Measurements from ENCODE around the gene DAPK1.

DAPK1 gene

DNA sequence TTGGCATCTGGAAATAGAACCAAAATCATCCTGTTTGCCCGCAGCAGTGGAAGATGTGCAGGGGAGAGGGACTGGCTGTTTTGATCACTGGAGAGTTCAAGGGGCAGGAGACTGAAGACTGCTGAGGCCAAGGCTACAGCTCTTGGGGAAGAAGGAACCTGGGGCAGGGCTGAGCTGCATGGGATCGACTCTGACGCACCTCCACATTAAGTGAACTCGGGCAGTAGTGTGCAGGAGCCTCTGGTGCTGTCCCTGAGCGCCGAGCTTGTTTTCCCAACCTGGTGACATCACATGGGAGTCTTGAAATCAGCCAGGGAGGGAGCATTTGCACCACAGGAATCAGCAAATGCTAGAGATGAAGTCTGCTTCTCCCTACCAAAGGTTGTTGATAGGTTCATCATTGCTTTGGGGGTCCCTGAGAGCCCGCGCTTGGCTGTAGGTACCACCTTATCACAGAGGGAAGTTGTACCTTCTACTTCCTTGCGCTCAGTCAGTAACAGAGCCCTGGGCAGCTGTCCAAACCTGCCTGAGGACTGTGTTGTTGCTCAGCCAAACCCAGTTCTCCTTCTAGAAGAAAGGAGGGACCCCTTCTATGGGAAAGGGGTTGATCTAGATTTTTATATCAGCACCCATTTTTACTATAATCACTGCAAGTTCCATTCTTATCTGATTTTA lies 175.9 kb downstream of the DAPK1 start:
- no peak for DNase-seq

GRCh38 chr9:87674565-87675299 lies 177.1 kb downstream of the DAPK1 start:
- DNase-seq = no peak

DNA sequence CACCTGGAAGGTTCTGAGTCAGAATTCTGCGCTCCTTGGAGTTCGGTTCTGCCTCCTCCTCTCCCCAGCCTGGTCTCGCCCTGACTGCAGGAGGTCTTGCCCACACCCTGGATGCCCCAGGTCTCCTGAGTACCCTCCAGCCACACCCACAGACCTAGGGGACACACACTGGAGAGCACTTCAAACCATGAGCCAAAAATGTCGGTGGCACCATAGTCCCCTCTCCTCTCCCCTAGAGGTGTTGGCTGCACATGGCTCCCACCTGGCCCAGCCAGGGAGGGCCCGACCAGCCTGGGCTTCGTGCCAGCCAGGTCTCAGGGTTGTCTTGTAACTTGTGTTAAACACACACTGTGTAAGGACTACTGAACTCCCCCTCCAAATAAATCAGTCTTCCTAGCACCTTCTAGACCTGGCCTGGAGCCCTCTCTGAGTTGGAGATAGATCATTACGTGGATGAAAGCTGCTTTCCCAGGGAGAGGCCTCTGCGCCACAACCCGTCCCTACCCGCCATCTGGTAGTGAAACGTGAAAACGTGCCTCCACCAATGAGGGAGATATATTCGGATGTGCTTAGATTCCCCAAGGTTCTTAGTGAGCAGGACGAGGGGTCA lies 178.3 kb downstream of the DAPK1 start:
- no peak for DNase-seq

- DNase-seq = no peak
Observed at GRCh38 chr9:87676976-87677775, 179.5 kb downstream of the DAPK1 start.

DNA sequence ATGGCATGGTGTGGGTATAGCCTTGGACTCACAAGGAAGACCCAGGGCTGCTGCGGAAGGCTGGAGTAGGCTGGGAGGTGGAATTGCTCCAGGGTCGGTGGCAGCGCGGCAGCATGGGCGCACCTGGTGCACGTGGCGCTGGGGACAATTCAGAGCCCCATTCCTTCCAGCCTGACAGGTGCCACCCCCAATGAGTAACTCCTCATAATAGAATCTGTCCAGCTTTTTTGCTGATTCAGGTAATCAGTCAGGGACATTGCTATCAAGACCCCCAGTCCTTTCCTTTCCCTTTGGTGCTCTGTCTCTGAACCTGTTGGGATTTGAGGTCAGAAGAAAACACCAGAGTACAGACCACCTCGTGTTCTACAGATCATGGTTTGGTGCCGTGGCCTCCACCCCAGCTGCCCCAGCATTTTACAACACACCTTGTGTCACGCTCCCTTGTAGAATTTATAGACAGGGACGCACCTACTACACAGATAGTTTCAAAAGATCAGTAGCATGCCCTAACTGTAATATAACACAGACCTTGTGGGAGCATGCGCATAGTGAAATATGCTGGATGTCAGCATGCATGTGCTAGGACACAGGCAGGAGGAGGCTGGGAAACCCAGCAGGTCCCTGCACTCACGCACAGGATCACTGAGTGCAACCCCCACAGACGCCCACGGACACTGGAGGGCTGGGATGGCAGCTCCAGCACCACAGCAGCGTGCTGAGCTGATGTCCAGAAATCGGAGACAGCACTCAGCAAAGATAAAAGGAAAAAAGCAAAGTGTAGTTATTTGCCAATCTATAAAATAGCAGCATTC lies 180.3 kb downstream of the DAPK1 start:
- no peak for DNase-seq

DNA sequence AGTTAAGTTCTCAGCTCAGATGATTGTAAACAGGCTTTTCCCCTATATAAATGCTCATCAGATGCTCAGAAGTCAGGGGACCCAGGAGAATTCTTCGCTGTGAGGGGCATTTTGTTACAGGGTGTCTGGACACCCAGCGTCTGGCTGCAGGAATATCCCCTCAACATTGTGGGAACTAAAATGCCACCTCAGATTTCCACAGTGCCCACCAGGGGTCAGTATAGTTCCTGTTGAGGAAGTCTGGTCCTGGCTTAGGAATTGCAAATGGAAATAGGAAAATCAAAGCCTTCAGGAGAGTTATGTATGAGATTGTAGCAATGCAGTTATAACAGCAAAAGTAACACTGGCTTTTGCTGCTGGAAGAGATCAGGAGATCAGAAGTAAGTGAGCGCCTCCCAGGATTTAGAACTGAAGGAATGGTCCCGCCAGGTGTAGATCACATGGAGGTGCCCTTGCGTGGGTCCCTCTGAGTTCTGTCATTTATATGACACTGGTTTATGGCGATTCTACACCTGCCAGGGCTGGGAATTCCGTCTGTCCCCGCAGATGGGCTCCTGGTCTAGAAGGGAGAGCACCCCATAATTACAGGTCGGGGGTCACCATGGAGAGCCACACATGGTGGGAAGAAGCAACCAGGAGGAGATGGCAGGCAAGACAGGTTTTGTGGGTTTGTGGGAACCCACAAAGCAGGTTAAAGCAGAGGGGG lies 181.1 kb downstream of the DAPK1 start:
- DNase-seq = peak; percentile 11

- DNase-seq = no peak
Observed at GRCh38 chr9:87681271-87682061, 183.8 kb downstream of the DAPK1 start.

GRCh38 chr9:87682085-87682484 lies 184.4 kb downstream of the DAPK1 start:
- DNase-seq = no peak

DNA sequence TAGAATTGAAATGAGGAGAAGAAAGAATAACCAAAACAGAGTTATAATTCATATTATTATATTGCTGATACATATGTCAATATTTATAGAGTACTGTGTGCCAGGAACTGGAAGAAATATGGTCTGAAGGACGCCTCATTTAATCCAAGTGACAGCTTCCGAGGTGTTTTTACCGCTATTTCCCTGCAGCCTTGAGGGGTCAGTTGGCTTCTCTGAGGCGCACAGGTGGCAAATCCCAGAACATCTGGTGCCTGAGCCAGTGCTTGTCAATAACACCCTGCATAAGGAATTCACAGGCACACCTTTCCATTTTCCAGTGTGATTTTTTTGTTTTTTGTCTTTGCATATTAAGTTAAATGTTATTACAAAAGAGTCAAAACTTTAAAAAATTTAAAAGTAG lies 185.0 kb downstream of the DAPK1 start:
- DNase-seq = no peak

GRCh38 chr9:87683751-87684626 lies 186.3 kb downstream of the DAPK1 start:
- no peak for DNase-seq

GRCh38 chr9:87684627-87685219 lies 187.1 kb downstream of the DAPK1 start:
- DNase-seq = no peak

DNA sequence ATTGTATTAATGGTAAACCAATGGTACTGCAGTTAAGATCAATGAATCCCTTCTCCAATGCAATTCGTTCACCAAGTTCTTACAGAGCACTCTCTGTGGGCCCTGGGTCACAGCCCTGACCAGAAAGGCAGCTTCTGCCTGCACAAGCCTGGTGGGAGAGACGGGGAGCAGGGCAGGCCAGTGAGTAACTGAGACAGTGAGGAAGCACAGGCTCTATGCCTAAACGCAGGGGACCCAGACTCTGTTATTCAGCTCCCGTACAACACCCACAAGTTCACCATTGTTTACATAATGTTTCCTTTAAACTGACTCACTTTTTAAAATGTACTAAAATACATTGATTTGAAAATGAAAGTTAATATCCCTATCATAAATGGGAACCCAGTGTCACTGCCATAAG lies 187.8 kb downstream of the DAPK1 start:
- DNase-seq = no peak

- no peak for DNase-seq
Observed at GRCh38 chr9:87685871-87686519, 188.3 kb downstream of the DAPK1 start.

DNA sequence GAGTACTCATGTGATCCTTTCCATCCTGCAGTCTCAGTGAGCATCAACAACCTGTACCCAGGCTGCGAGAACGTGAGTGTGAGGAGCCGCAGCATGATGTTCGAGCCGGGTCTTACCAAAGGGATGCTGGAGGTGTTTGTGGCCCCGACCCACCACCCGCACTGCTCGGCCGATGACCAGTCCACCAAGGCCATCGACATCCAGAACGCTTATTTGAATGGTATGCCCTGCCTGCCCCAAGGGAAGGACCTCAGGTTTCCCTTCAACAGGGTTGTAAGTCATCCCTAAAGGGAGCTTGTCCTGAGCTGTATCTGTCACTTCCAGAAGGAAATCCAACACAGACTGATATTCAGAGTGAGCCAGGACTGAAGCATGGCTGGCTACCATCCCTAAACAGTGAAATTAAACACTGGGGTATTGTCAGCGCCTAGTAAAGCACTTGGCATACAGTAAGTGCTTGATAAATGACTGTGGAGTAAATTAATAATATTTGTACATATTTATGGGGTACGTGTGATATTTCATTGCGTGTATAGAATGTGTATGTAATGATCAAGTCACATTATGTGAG lies 188.9 kb downstream of the DAPK1 start:
- no peak for DNase-seq

- DNase-seq = no peak
Observed at GRCh38 chr9:87687207-87687606, 189.5 kb downstream of the DAPK1 start.

GRCh38 chr9:87694236-87694755 lies 196.6 kb downstream of the DAPK1 start:
- DNase-seq = no peak

GRCh38 chr9:87695523-87695922 lies 197.9 kb downstream of the DAPK1 start:
- DNase-seq = no peak

- DNase-seq = no peak
Observed at GRCh38 chr9:87696641-87697040, 199.0 kb downstream of the DAPK1 start.
